ENCODE data around the gene NDUFS4. TPM values are rescaled to one million over a fixed set of nuclear protein-coding genes. Genes with fewer than 3 reads are reported as not detected.

NDUFS4 gene
- polyA plus RNA-seq, 1 donor from 2014 or later = 275 TPM

GRCh38 chr5:53674121-53674520 is 113.7 kb downstream of the NDUFS4 start:
- TF ChIP-seq RAD21 (conservative IDR thresholded peaks at IDR 0.05) (no peak), CTCF (IDR thresholded peaks at IDR 0.05; ENCODE audit: poor library complexity, severe bottlenecking) (no peak), SMC3 (conservative IDR thresholded peaks at IDR 0.05; ENCODE audit: poor library complexity) (no peak), POLR2AphosphoS5 (IDR thresholded peaks at IDR 0.05) (no peak), REST (IDR thresholded peaks at IDR 0.05; ENCODE audit: borderline replicate concordance) (no peak), MXI1 (conservative IDR thresholded peaks at IDR 0.05; ENCODE audit: poor library complexity, severe bottlenecking) (no peak), EP300 (conservative IDR thresholded peaks at IDR 0.05; ENCODE audit: poor library complexity, severe bottlenecking) (no peak), EZH2 (IDR thresholded peaks at IDR 0.05; ENCODE audit: borderline replicate concordance, insufficient read depth, low read length, poor library complexity, severe bottlenecking) (no peak), TAF1 (IDR thresholded peaks at IDR 0.05; ENCODE audit: low read depth) (no peak)
- no peaks in the 10 kb centered on the region for H3F3A ChIP-seq (ENCODE audit: insufficient read depth, low read length, poor library complexity, severe bottlenecking)
- H4K20me1 ChIP-seq (ENCODE audit: insufficient read depth) = no peaks in the 10 kb centered on the region

GRCh38 chr5:53677632-53678031 is 117.2 kb downstream of the NDUFS4 start:
- H3K36me3 ChIP-seq (ENCODE audit: insufficient read depth, low read length) = no peaks in the 10 kb centered on the region
- H3K79me2 ChIP-seq (replicated peaks; ENCODE audit: insufficient read depth, low read length) = no peaks in the 10 kb centered on the region
- H3K27me3 ChIP-seq (ENCODE audit: insufficient read depth, low read depth, low read length) = no peaks in the 10 kb centered on the region
- no peaks in the 10 kb centered on the region for H3F3A ChIP-seq (ENCODE audit: insufficient read depth, low read length, poor library complexity, severe bottlenecking)
- H2AFZ ChIP-seq (ENCODE audit: low read depth, low read length) = no peak overlapping the region
- no peaks in the 10 kb centered on the region for H3K9me2 ChIP-seq (ENCODE audit: insufficient read depth, low read length)
- no peak overlapping the region for H3K4me2 ChIP-seq (ENCODE audit: low read length)
- H3K27ac ChIP-seq (ENCODE audit: low read length) = no peak overlapping the region
- no peak overlapping the region for H3K9ac ChIP-seq (ENCODE audit: low read length)
- TF ChIP-seq MXI1 (conservative IDR thresholded peaks at IDR 0.05; ENCODE audit: poor library complexity, severe bottlenecking) (no peak), CTCF (IDR thresholded peaks at IDR 0.05; ENCODE audit: poor library complexity, severe bottlenecking) (no peak), EZH2 (IDR thresholded peaks at IDR 0.05; ENCODE audit: borderline replicate concordance, insufficient read depth, low read length, poor library complexity, severe bottlenecking) (no peak), SMC3 (conservative IDR thresholded peaks at IDR 0.05; ENCODE audit: poor library complexity) (no peak), REST (IDR thresholded peaks at IDR 0.05; ENCODE audit: borderline replicate concordance) (peak; percentile 28), EP300 (conservative IDR thresholded peaks at IDR 0.05; ENCODE audit: poor library complexity, severe bottlenecking) (peak; percentile 86), POLR2AphosphoS5 (IDR thresholded peaks at IDR 0.05) (peak; percentile 56)
- no peaks in the 10 kb centered on the region for H3K9me3 ChIP-seq (ENCODE audit: low read length)
- no peak overlapping the region for H3K4me3 ChIP-seq (ENCODE audit: low read length)
- H4K20me1 ChIP-seq (ENCODE audit: insufficient read depth) = no peaks in the 10 kb centered on the region

More at GRCh38 chr5:53674121-53674520, 113.7 kb downstream of the NDUFS4 start:
- no peaks in the 10 kb centered on the region for H3K79me2 ChIP-seq (replicated peaks; ENCODE audit: insufficient read depth, low read length)
- no peak overlapping the region for H2AFZ ChIP-seq (ENCODE audit: low read depth, low read length)
- no peak overlapping the region for H3K9ac ChIP-seq (ENCODE audit: low read length)
- no peak overlapping the region for H3K4me2 ChIP-seq (ENCODE audit: low read length)
- no peaks in the 10 kb centered on the region for H3K27me3 ChIP-seq (ENCODE audit: insufficient read depth, low read depth, low read length)
- no peaks in the 10 kb centered on the region for H3K9me3 ChIP-seq (ENCODE audit: low read length)
- H3K27ac ChIP-seq (ENCODE audit: low read length) = no peak overlapping the region
- H3K36me3 ChIP-seq (ENCODE audit: insufficient read depth, low read length) = no peaks in the 10 kb centered on the region
- H3K4me3 ChIP-seq (ENCODE audit: low read length) = no peak overlapping the region
- H3K9me2 ChIP-seq (ENCODE audit: insufficient read depth, low read length) = no peaks in the 10 kb centered on the region

Measured in neural cell (in vitro differentiated cells).